DOHH2 (cell line): ENCODE data around the gene NRSN2.

Source experiments
- EZH2phosphoT487 ChIP-seq: fragments of 200-600 bp; sonication (generic); IDR thresholded peaks from 2 replicates; pipeline ENCODE4 v1.6.1; 2017; ENCODE audit warnings: borderline replicate concordance, mild to moderate bottlenecking, antibody characterized with exemption, low read length, moderate library complexity, mixed read lengths
- TF ChIP-seq, protein P1 (sequence below): fragments of 200-600 bp; sonication (generic); IDR thresholded peaks from one replicate; pipeline ENCODE4 v1.5.1; 2014; ENCODE audit warnings: antibody characterized with exemption, mild to moderate bottlenecking, low read depth, low read length; ENCODE audit not compliant: poor library complexity, severe bottlenecking

DNA sequence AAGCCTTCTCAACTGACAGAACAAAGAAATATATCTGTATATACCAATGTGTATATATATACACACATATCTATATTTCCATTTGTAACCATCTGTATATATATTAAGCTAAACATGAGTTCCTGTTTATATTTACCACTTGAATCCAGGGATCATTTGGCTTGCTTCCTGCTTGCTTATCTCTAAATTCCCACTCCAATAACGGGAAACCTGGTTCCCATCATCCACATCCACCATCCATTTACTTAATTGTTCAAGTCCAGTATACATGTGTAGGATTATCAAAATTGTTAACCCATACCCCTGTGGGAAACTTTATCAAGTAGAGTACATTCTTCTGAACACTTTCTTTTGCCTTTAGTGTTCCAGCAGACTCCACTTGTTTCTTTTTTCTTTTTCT, 34.0 kb upstream of the NRSN2 start:
- TF ChIP-seq, protein P1, sequence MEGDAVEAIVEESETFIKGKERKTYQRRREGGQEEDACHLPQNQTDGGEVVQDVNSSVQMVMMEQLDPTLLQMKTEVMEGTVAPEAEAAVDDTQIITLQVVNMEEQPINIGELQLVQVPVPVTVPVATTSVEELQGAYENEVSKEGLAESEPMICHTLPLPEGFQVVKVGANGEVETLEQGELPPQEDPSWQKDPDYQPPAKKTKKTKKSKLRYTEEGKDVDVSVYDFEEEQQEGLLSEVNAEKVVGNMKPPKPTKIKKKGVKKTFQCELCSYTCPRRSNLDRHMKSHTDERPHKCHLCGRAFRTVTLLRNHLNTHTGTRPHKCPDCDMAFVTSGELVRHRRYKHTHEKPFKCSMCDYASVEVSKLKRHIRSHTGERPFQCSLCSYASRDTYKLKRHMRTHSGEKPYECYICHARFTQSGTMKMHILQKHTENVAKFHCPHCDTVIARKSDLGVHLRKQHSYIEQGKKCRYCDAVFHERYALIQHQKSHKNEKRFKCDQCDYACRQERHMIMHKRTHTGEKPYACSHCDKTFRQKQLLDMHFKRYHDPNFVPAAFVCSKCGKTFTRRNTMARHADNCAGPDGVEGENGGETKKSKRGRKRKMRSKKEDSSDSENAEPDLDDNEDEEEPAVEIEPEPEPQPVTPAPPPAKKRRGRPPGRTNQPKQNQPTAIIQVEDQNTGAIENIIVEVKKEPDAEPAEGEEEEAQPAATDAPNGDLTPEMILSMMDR = no peak
- TF ChIP-seq EZH2phosphoT487 = no peak
